GM18907 (cell line): ENCODE measurements around the gene CCDC57.
A peak's percentile ranks its signal among the peaks of the same experiment; 100 is the strongest.

Source experiments
- ATAC-seq: cut with Tn5 transposase; IDR thresholded peaks from one replicate; pipeline ENCODE4 v1.9.1; 2021; ENCODE audit warnings: mild to moderate bottlenecking, moderate library complexity; ENCODE audit not compliant: unreplicated experiment

The CCDC57 gene

GRCh38 chr17:82084373-82085030 lies 128.1 kb downstream of the CCDC57 start:
- no peak for ATAC-seq

- ATAC-seq = no peak
These were observed 128.9 kb downstream of the CCDC57 start for GRCh38 chr17:82083533-82084359.

GRCh38 chr17:82083009-82083408 lies 129.6 kb downstream of the CCDC57 start:
- no peak for ATAC-seq

- no peak for ATAC-seq
These were observed 130.2 kb downstream of the CCDC57 start for GRCh38 chr17:82082456-82082855.

GRCh38 chr17:82081966-82082365 lies 130.7 kb downstream of the CCDC57 start:
- no peak for ATAC-seq

- ATAC-seq = no peak
These were observed 131.1 kb downstream of the CCDC57 start for GRCh38 chr17:82081546-82081945.

GRCh38 chr17:82080789-82081464 lies 131.7 kb downstream of the CCDC57 start:
- no peak for ATAC-seq

- no peak for ATAC-seq
These were observed 132.4 kb downstream of the CCDC57 start for GRCh38 chr17:82080048-82080788.

GRCh38 chr17:82079001-82079677 lies 133.5 kb downstream of the CCDC57 start:
- no peak for ATAC-seq

- no peak for ATAC-seq
These were observed 134.2 kb downstream of the CCDC57 start for GRCh38 chr17:82078433-82078832.

GRCh38 chr17:82077617-82078358 lies 134.9 kb downstream of the CCDC57 start:
- ATAC-seq = no peak

GRCh38 chr17:82076785-82077591 lies 135.7 kb downstream of the CCDC57 start:
- ATAC-seq = no peak

- ATAC-seq = no peak
These were observed 136.4 kb downstream of the CCDC57 start for GRCh38 chr17:82076018-82076784.

GRCh38 chr17:82073446-82073845 lies 139.2 kb downstream of the CCDC57 start:
- ATAC-seq = no peak

GRCh38 chr17:82072827-82073226 lies 139.8 kb downstream of the CCDC57 start:
- ATAC-seq = no peak

GRCh38 chr17:82070611-82071010 lies 142.0 kb downstream of the CCDC57 start:
- no peak for ATAC-seq

GRCh38 chr17:82065638-82066303 lies 146.9 kb downstream of the CCDC57 start, which contains the start of gene DUS1L:
Gene DUS1L (minus strand): TSS chr17:82065804. CDS start chr17:82065059, 745 bp downstream.
- peak; percentile 73 for ATAC-seq
